NCI-H524 treated with DMSO at 0.1 percent for 48 hours (cell line): ENCODE results near the gene UGT1A9.
A peak's percentile ranks its signal among the peaks of the same experiment; 100 is the strongest.

Experiments used
- DNase-seq: peaks from one replicate; lab custom pipeline; 2025; lab: John Stamatoyannopoulos, UW

Gene UGT1A9

GRCh38 chr2:233798335-233799086 is 126.8 kb downstream of the UGT1A9 start:
- DNase-seq, result no peak

DNA sequence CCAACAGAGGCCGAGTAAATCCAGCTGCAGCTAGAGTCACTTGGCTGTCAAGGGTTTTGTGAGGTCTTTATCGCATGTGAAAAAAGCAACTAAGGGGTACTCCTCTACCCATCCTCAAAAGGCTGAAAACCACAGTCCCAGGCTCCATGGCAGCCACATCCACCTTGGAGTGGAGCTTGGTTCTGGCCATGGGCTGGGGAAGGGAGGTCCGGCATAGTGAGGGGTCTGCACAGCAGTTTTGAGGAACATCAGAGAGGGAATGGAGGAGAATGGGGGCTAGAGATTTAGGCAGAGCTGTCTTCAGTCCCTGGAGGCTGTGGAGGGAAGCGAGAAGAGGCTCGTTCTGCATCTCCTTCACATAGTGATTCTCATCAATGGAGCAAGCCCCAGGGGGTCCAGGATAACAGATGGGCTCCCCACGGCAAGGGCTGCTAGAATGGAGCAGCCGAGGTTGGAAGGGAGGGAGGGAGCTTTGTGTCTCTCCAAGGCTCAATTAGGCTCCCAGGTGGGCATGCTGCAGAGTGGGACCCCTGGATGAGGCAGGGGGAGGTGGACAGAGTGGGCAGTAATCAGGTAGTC is 127.5 kb downstream of the UGT1A9 start:
- DNase-seq, result peak; percentile 22

GRCh38 chr2:233799716-233800115 is 128.0 kb downstream of the UGT1A9 start:
- DNase-seq, result no peak

DNA sequence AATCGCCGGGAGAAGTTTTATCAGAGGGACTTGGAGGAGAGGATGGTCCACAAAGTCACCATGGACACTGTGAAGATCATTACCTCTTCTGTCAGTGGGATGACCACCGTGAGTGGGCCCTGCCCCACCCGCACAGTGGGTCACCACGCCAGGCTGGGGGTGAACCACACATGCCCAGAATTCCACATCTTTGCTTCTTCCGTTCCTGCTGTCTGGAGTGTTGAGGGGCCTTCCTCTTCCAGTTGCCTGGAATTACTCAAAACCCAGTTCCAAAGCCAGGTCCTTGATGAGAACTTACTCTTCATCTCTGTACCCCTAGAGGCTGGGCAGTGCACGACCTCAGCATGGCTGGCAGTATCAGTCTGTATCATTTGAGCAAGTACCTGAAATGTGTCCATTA is 128.5 kb downstream of the UGT1A9 start:
- no peak for DNase-seq

DNA sequence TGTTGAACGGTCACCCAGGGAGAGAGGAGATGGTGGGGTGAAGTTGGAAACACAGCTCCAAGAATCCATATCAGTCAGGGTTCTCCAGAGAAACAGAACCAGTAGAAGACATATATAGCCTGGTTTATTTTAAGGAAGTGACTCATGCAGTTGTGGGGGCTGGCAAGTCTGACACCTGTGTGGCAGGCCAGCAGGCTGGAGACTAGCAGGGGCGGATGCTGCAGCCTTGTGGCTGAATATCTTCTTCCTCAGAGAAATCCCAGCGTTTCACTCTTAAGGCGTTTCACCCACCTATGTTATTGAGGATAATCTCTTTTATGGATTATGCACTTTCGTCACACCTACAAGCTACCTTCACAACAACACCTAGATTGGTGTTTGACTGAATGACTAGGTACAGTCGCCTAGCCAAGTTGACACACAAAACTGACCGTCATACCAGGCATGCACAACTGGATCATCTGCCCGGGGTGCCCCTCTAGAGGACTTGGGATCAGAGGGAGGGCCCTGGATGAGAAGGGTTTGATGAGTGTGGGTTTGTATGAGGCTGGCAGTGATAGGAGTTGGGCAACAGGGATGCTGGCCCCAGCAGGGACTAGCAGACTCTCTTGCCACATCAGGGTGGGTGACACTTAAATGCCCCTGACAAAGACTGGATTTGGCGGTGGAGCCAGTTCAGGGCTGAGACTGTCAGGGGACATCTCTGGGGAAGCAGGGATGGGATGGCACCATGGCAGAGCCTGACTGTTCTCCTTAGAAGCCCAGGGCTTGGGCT is 129.8 kb downstream of the UGT1A9 start:
- DNase-seq, result no peak

GRCh38 chr2:233802132-233802815 is 130.6 kb downstream of the UGT1A9 start:
- DNase-seq, result no peak

GRCh38 chr2:233803292-233803911 is 131.7 kb downstream of the UGT1A9 start:
- DNase-seq, result no peak

DNA sequence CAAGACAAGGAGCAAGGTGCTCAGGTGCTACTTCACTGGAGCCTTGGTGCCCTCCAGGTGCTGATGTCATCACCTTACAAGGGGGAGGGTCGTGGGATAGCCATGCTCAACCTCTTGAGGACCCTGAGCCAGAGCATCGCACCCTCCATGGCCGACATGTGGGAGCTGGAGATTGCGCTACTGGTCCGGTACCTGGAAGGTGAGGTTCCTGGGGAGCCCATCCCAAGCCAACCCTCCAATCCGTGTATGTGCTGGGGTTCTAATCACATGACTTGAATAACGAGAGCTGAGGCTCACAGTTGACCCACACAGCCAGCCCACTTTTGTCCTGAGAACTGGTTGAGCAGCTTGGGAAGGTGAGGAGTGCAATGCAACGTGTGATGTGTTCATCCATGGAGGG is 132.3 kb downstream of the UGT1A9 start:
- no peak for DNase-seq

GRCh38 chr2:233807215-233807865 is 135.6 kb downstream of the UGT1A9 start:
- no peak for DNase-seq

GRCh38 chr2:233807966-233808935 is 136.6 kb downstream of the UGT1A9 start:
- no peak for DNase-seq

- DNase-seq, result no peak
These were observed 138.7 kb downstream of the UGT1A9 start for GRCh38 chr2:233810385-233810784.

DNA sequence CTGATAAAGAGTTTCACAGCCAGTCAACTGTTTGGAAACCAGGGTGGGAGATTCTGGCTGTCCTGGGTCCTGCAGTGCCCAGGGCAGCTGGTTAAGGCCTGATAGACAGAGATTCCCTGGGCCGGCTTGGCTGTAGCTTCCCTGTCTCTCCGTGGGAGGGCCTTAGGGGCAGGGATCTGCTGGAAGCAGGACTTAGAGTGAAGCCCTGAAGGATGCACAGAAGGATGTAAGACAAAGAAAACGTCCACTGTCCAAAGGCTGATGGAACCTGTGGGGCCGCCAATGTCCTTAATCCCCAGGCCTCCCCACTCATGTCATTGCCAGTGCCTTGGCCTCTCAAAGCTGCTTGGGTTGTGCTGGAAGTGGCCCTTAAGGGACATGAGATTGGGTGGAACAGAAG is 139.4 kb downstream of the UGT1A9 start:
- DNase-seq, result no peak

DNA sequence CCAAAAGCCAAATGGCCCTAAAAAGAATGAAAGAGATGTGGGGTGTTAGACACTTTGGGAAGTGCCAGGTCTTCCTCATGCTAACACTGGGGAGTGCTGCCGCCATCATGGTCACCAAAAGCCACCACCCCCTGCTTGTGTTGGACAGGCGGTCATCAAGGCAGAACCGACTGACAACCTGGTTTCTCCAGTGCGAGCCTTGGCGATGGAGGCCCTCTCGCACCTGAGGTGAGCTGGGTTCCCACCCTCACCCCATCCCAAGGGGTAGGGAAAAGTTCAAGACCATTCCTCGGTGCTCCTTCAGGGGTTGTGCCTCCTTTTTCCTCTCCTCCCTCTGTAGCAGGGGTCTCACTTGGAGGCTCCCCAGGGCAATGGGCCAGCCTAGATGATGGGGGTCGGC is 140.0 kb downstream of the UGT1A9 start:
- DNase-seq, result no peak

- no peak for DNase-seq
These were observed 141.7 kb downstream of the UGT1A9 start for GRCh38 chr2:233813236-233814055.

- DNase-seq, result no peak
These were observed 142.5 kb downstream of the UGT1A9 start for GRCh38 chr2:233814056-233814835.

- no peak for DNase-seq
These were observed 144.2 kb downstream of the UGT1A9 start for GRCh38 chr2:233815861-233816260.

DNA sequence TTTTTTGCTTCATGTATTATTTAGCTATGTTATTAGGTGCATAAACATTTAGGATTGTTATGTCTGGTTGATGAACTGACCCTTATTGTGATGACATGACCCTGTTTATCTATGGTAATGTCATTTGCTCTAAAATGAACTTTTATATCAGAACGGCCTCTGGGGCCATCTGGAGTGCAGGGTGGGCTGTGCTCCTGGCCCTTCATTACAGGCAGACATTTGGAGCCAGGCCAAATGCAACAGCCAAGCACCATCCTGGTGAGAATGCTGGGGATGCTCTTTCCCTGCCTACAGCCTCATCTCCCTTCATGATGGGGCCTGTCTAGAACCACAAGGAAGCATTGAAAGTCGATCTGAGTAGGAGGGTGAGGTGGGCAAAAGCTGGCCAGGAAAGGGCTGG is 144.6 kb downstream of the UGT1A9 start:
- DNase-seq, result no peak

DNA sequence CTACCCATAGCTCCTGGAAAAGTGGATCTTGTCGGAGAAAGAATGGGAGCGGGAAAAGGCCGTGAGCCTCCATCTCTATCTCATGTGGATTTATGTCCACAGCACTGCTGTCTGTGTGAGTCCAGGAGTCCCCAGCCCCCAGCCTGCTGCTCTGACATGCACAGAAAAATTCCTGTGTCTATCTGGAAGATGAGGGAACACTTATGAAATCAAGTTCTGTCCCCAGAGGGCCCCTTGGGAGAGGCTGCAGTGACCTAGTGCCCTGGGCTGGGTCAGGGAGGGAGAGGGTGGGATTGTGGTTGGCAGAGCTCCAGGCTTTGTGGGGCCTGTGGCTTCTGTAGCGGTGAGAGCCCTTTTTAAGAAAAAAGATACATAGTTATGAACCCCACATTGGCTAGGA is 145.1 kb downstream of the UGT1A9 start:
- DNase-seq, result no peak
